PFSK-1 (cell line): ENCODE measurements around the gene GFPT2.

ENCODE experiments used
- FOXP2 ChIP-seq: optimal IDR thresholded peaks from 2 replicates; pipeline ENCODE3; 2011; ENCODE audit warnings: borderline replicate concordance, control low read depth, inconsistent platforms; ENCODE audit not compliant: insufficient read depth; ENCODE audit errors: extremely low read length, extremely low read depth
- POLR2AphosphoS5 ChIP-seq: IDR thresholded peaks from 2 replicates; pipeline ENCODE4 v1.6.1; 2012; ENCODE audit warnings: low read depth, mild to moderate bottlenecking, control low read depth, low read length, moderate library complexity
- SIN3A ChIP-seq: IDR thresholded peaks from 2 replicates; pipeline ENCODE4 v1.6.1; 2012; ENCODE audit warnings: mild to moderate bottlenecking, low read length, moderate library complexity, borderline replicate concordance; ENCODE audit not compliant: insufficient read depth
- TAF1 ChIP-seq: IDR thresholded peaks from 2 replicates; pipeline ENCODE4 v1.6.1; 2012; ENCODE audit warnings: low read length, control low read depth, borderline replicate concordance; ENCODE audit not compliant: insufficient read depth
- TF ChIP-seq, protein P1 (sequence below), 2 experiments: IDR thresholded peaks; 2 replicates each; pipeline versions ENCODE4 v1.6.1 to v1.8.0; 2011 to 2012; ENCODE audit warnings: low read depth in 2 of 2, low read length in 2 of 2, control low read depth in 1 of 2, inconsistent platforms in 1 of 2, mild to moderate bottlenecking in 1 of 2, moderate library complexity in 1 of 2; ENCODE audit not compliant: insufficient read depth in 1 of 2

The GFPT2 gene

GRCh38 chr5:180391276-180391675 lies 38.1 kb upstream of the GFPT2 start:
- TF ChIP-seq POLR2AphosphoS5 = no peak
- TF ChIP-seq FOXP2 = no peak
- TF ChIP-seq, protein P1, sequence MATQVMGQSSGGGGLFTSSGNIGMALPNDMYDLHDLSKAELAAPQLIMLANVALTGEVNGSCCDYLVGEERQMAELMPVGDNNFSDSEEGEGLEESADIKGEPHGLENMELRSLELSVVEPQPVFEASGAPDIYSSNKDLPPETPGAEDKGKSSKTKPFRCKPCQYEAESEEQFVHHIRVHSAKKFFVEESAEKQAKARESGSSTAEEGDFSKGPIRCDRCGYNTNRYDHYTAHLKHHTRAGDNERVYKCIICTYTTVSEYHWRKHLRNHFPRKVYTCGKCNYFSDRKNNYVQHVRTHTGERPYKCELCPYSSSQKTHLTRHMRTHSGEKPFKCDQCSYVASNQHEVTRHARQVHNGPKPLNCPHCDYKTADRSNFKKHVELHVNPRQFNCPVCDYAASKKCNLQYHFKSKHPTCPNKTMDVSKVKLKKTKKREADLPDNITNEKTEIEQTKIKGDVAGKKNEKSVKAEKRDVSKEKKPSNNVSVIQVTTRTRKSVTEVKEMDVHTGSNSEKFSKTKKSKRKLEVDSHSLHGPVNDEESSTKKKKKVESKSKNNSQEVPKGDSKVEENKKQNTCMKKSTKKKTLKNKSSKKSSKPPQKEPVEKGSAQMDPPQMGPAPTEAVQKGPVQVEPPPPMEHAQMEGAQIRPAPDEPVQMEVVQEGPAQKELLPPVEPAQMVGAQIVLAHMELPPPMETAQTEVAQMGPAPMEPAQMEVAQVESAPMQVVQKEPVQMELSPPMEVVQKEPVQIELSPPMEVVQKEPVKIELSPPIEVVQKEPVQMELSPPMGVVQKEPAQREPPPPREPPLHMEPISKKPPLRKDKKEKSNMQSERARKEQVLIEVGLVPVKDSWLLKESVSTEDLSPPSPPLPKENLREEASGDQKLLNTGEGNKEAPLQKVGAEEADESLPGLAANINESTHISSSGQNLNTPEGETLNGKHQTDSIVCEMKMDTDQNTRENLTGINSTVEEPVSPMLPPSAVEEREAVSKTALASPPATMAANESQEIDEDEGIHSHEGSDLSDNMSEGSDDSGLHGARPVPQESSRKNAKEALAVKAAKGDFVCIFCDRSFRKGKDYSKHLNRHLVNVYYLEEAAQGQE (IDR thresholded peaks at IDR 0.05; ENCODE audit: insufficient read depth in 1 of 2, low read depth in 2 of 2, low read length in 2 of 2) = no peak
- no peak for TF ChIP-seq TAF1
- no peak for TF ChIP-seq SIN3A

- TF ChIP-seq FOXP2 (no peak), SIN3A (no peak)
Observed at GRCh38 chr5:180390441-180391190, 37.5 kb upstream of the GFPT2 start.

DNA sequence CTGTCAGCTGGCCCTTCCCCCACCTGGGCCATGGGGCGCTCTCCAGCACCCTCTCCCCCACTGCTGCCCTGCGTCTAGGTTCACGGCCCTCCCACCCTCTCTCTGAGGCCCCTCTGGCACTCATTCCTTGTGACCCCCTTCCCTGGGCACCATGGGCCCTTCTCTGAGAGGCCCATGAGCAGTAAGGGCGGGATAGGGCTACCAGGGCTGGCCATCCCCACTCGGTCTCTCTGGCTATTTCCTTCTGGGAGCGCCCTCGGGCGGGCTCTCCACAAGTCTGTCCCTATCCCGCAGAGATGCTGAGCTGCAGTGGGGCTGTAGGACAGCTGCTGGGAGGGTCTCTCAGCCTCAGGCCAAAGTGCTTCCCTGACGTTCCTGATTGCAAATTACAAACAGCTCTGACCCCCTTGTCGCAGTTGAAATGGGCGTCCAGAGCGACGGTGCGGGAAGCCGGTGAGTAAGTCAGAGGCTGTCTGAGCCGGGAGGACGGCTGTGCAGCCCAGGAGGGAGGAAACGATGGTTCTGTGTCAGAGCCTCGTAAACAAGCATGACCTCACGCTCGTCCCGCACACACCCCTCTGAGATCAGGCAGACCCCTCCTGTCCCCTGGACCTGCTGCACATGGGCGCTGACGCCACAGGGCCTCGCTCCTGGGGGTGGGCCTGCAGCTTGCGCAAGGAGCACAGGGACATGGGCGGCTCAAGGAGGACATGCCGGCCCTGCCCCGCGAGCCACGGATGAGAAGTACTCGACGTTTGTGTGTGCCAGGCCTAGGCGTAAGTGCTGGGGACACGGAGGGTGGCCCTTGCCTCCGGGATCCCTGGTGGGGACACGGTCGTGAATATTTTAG lies 36.3 kb upstream of the GFPT2 start:
- TF ChIP-seq TAF1 (no peak), SIN3A (no peak), FOXP2 (no peak), POLR2AphosphoS5 (no peak)
- TF ChIP-seq, protein P1 (IDR thresholded peaks at IDR 0.05; ENCODE audit: insufficient read depth in 1 of 2, low read depth in 2 of 2, low read length in 2 of 2) = no peak

- no peak for TF ChIP-seq TAF1
- TF ChIP-seq, protein P1 (IDR thresholded peaks at IDR 0.05; ENCODE audit: insufficient read depth in 1 of 2, low read depth in 2 of 2, low read length in 2 of 2) = no peak
- no peak for TF ChIP-seq POLR2AphosphoS5
- TF ChIP-seq SIN3A = no peak
- no peak for TF ChIP-seq FOXP2
Observed at GRCh38 chr5:180387798-180388197, 34.7 kb upstream of the GFPT2 start.

- TF ChIP-seq SIN3A (no peak), TAF1 (no peak), POLR2AphosphoS5 (no peak), FOXP2 (no peak)
- TF ChIP-seq, protein P1 (IDR thresholded peaks at IDR 0.05; ENCODE audit: insufficient read depth in 1 of 2, low read depth in 2 of 2, low read length in 2 of 2) = no peak
Observed at GRCh38 chr5:180382926-180383325, 29.8 kb upstream of the GFPT2 start.
